ENCODE data around the gene PSME3IP1. TPM values are rescaled to one million over a fixed set of nuclear protein-coding genes. Genes with fewer than 3 reads are reported as not detected.

The PSME3IP1 gene
- polyA plus RNA-seq, 1 donor (not counting 4 experiments of a cell fraction or from before 2014, with no cell fraction given): 75.7 TPM

GRCh38 chr16:57209780-57210179 lies 23.9 kb upstream of the PSME3IP1 start:
- Histone ChIP-seq H3K79me2 (ENCODE audit: control insufficient read depth, insufficient read depth, low read length) (peaks cover 2% of the 10 kb centered on the region), H3K4me3 (ENCODE audit: control insufficient read depth in 2 of 3, extremely low read depth in 1 of 3, insufficient read depth in 2 of 3, low read depth in 1 of 3, low read length in 3 of 3) (no peak overlapping the region), H3K27me3 (ENCODE audit: control insufficient read depth, extremely low read depth, insufficient read depth, low read length) (no peaks in the 10 kb centered on the region), H4K20me1 (ENCODE audit: control insufficient read depth, extremely low read depth, insufficient read depth, low read length) (no peaks in the 10 kb centered on the region), H3K9me1 (ENCODE audit: control insufficient read depth, extremely low read depth, insufficient read depth, low read length) (no peaks in the 10 kb centered on the region), H3K27ac (ENCODE audit: control insufficient read depth, insufficient read depth, low read length) (no peak overlapping the region), H2AFZ (ENCODE audit: control insufficient read depth, low read length) (no peak overlapping the region), H3K4me1 (ENCODE audit: control insufficient read depth, extremely low read depth, insufficient read depth, low read length) (peaks cover 17% of the 10 kb centered on the region), H3K9me3 (ENCODE audit: control insufficient read depth, low read depth, low read length) (no peaks in the 10 kb centered on the region), H3K4me2 (ENCODE audit: control insufficient read depth, extremely low read depth, insufficient read depth, low read depth, low read length) (no peak overlapping the region), H3K9ac (ENCODE audit: control insufficient read depth, extremely low read depth, insufficient read depth, low read length) (no peak overlapping the region), H3K36me3 (ENCODE audit: control insufficient read depth in 2 of 2, extremely low read depth in 1 of 2, insufficient read depth in 2 of 2, low read length in 2 of 2) (peaks cover 11 to 24% of the 10 kb centered on the region in 2 experiments)
- FAIRE-seq (no peak), DNase-seq (ENCODE audit: low read depth, low spot score) (no peak)
- dilution Hi-C loops (cut with MboI; ENCODE audit: extremely low pct_ligation_motif_present, low sequenced_read_pairs): no loop called here
- TF ChIP-seq CTCF (optimal IDR thresholded peaks at IDR 0.05 in 1 of 3, IDR thresholded peaks at IDR 0.05 in 1 of 3, conservative IDR thresholded peaks at IDR 0.05 in 1 of 3; ENCODE audit: extremely low read depth in 1 of 3, insufficient read depth in 2 of 3, low read length in 3 of 3) (no peak), EZH2 (IDR thresholded peaks at IDR 0.05; ENCODE audit: low read length) (no peak)

GRCh38 chr16:57208926-57209325 lies 23.1 kb upstream of the PSME3IP1 start:
- no peak for FAIRE-seq
- H3K9ac ChIP-seq (ENCODE audit: control insufficient read depth, extremely low read depth, insufficient read depth, low read length): no peak overlapping the region

GRCh38 chr16:57204675-57205074 lies 18.8 kb upstream of the PSME3IP1 start:
- FAIRE-seq: no peak
- no peak overlapping the region for H2AFZ ChIP-seq (ENCODE audit: control insufficient read depth, low read length)
- H3K79me2 ChIP-seq (ENCODE audit: control insufficient read depth, insufficient read depth, low read length): peaks cover 9% of the 10 kb centered on the region
- H3K4me3 ChIP-seq (ENCODE audit: control insufficient read depth in 2 of 3, extremely low read depth in 1 of 3, insufficient read depth in 2 of 3, low read depth in 1 of 3, low read length in 3 of 3): no peak overlapping the region
- TF ChIP-seq EZH2 (IDR thresholded peaks at IDR 0.05; ENCODE audit: low read length) (no peak), CTCF (optimal IDR thresholded peaks at IDR 0.05 in 1 of 3, IDR thresholded peaks at IDR 0.05 in 1 of 3, conservative IDR thresholded peaks at IDR 0.05 in 1 of 3; ENCODE audit: extremely low read depth in 1 of 3, insufficient read depth in 2 of 3, low read length in 3 of 3) (peak in 2 of 3 experiments; percentile 3 to 17)
- H3K27ac ChIP-seq (ENCODE audit: control insufficient read depth, insufficient read depth, low read length): no peak overlapping the region
- no peaks in the 10 kb centered on the region for H3K9me1 ChIP-seq (ENCODE audit: control insufficient read depth, extremely low read depth, insufficient read depth, low read length)
- no peak overlapping the region for H3K9ac ChIP-seq (ENCODE audit: control insufficient read depth, extremely low read depth, insufficient read depth, low read length)
- H3K36me3 ChIP-seq (ENCODE audit: control insufficient read depth in 2 of 2, extremely low read depth in 1 of 2, insufficient read depth in 2 of 2, low read length in 2 of 2): peaks cover 11 to 24% of the 10 kb centered on the region in 2 experiments
- DNase-seq (ENCODE audit: low read depth, low spot score): no peak
- dilution Hi-C loops (cut with MboI; ENCODE audit: extremely low pct_ligation_motif_present, low sequenced_read_pairs): no loop called here
- no peaks in the 10 kb centered on the region for H3K4me1 ChIP-seq (ENCODE audit: control insufficient read depth, extremely low read depth, insufficient read depth, low read length)
- H3K4me2 ChIP-seq (ENCODE audit: control insufficient read depth, extremely low read depth, insufficient read depth, low read depth, low read length): no peak overlapping the region
- H4K20me1 ChIP-seq (ENCODE audit: control insufficient read depth, extremely low read depth, insufficient read depth, low read length): no peaks in the 10 kb centered on the region
- no peaks in the 10 kb centered on the region for H3K9me3 ChIP-seq (ENCODE audit: control insufficient read depth, low read depth, low read length)
- H3K27me3 ChIP-seq (ENCODE audit: control insufficient read depth, extremely low read depth, insufficient read depth, low read length): no peaks in the 10 kb centered on the region

More at GRCh38 chr16:57208926-57209325, 23.1 kb upstream of the PSME3IP1 start:
- Histone ChIP-seq H3K9me1 (ENCODE audit: control insufficient read depth, extremely low read depth, insufficient read depth, low read length) (no peaks in the 10 kb centered on the region), H3K4me2 (ENCODE audit: control insufficient read depth, extremely low read depth, insufficient read depth, low read depth, low read length) (no peak overlapping the region), H3K9me3 (ENCODE audit: control insufficient read depth, low read depth, low read length) (no peaks in the 10 kb centered on the region), H2AFZ (ENCODE audit: control insufficient read depth, low read length) (no peak overlapping the region), H3K4me1 (ENCODE audit: control insufficient read depth, extremely low read depth, insufficient read depth, low read length) (peaks cover 12% of the 10 kb centered on the region), H3K4me3 (ENCODE audit: control insufficient read depth in 2 of 3, extremely low read depth in 1 of 3, insufficient read depth in 2 of 3, low read depth in 1 of 3, low read length in 3 of 3) (no peak overlapping the region), H3K79me2 (ENCODE audit: control insufficient read depth, insufficient read depth, low read length) (peaks cover 6% of the 10 kb centered on the region), H3K36me3 (ENCODE audit: control insufficient read depth in 2 of 2, extremely low read depth in 1 of 2, insufficient read depth in 2 of 2, low read length in 2 of 2) (peaks cover 11 to 24% of the 10 kb centered on the region in 2 experiments), H3K27ac (ENCODE audit: control insufficient read depth, insufficient read depth, low read length) (no peak overlapping the region), H4K20me1 (ENCODE audit: control insufficient read depth, extremely low read depth, insufficient read depth, low read length) (no peaks in the 10 kb centered on the region), H3K27me3 (ENCODE audit: control insufficient read depth, extremely low read depth, insufficient read depth, low read length) (no peaks in the 10 kb centered on the region)
- no peak for TF ChIP-seq EZH2 (IDR thresholded peaks at IDR 0.05; ENCODE audit: low read length)
- DNase-seq (ENCODE audit: low read depth, low spot score): no peak
- dilution Hi-C loops (cut with MboI; ENCODE audit: extremely low pct_ligation_motif_present, low sequenced_read_pairs): no loop called here
